HepG2 (cell line): Measurements from ENCODE around the gene CYP27A1. TPM values are rescaled to one million over a fixed set of nuclear protein-coding genes. Genes with fewer than 3 reads are reported as not detected.
A peak's percentile ranks its signal among the peaks of the same experiment; 100 is the strongest.

Experiments used
- DRAP1 ChIP-seq: IDR thresholded peaks from 2 replicates; pipeline ENCODE4 v1.6.1; 2016; ENCODE audit warnings: missing genetic modification reagents, missing compliant biosample characterization
- HIC2 ChIP-seq: sonication (generic); formaldehyde crosslinking; IDR thresholded peaks from 2 replicates; pipeline ENCODE4 v1.9.0; 2022; ENCODE audit warnings: low read depth, missing genetic modification reagents
- MAFF ChIP-seq: IDR thresholded peaks from 2 replicates; pipeline ENCODE4 v1.6.1; 2011; ENCODE audit warnings: low read depth, low read length, improper control_type of control experiment
- MATR3 ChIP-seq: sonication (generic); formaldehyde crosslinking; IDR thresholded peaks from 2 replicates; pipeline ENCODE4 v1.4.0; 2020; ENCODE audit warnings: missing genetic modification reagents
- SIX1 ChIP-seq: sonication (generic); formaldehyde crosslinking; IDR thresholded peaks from 2 replicates; pipeline ENCODE4 v1.4.0; 2020; ENCODE audit warnings: missing genetic modification reagents, borderline replicate concordance
- SOX13 ChIP-seq, 3 experiments: fragments of 450-650 bp in 1 of 3; sonication (generic) in 1 of 3; formaldehyde crosslinking in 1 of 3; IDR thresholded peaks in 2 of 3; conservative IDR thresholded peaks in 1 of 3; 2 replicates each; pipeline versions ENCODE4 v1.5.0 to v1.6.1; 2016 to 2020; ENCODE audit warnings: antibody characterized with exemption in 1 of 3, mild to moderate bottlenecking in 1 of 3, missing compliant biosample characterization in 1 of 3, missing genetic modification reagents in 1 of 3, moderate library complexity in 1 of 3
- SP1 ChIP-seq, 2 experiments: fragments of 450-650 bp in 1 of 2; sonication (generic) in 1 of 2; formaldehyde crosslinking in 1 of 2; IDR thresholded peaks; 2 replicates each; pipeline versions ENCODE4 v1.4.0 to v1.6.1; 2016 to 2020; ENCODE audit warnings: missing genetic modification reagents in 1 of 2
- TSC22D2 ChIP-seq: sonication (generic); formaldehyde crosslinking; IDR thresholded peaks from 2 replicates; pipeline ENCODE4 v1.5.1; 2020; ENCODE audit warnings: missing genetic modification reagents, mild to moderate bottlenecking, borderline replicate concordance
- ZBTB14 ChIP-seq: sonication (generic); formaldehyde crosslinking; IDR thresholded peaks from 2 replicates; pipeline ENCODE4 v1.4.0; 2020; ENCODE audit warnings: missing genetic modification reagents
- ZFP62 ChIP-seq: sonication (generic); formaldehyde crosslinking; IDR thresholded peaks from 2 replicates; pipeline ENCODE4 v1.4.0; 2020; ENCODE audit warnings: missing genetic modification reagents
- ZNF343 ChIP-seq: sonication (generic); formaldehyde crosslinking; IDR thresholded peaks from 2 replicates; pipeline ENCODE4 v1.4.0; 2020; ENCODE audit warnings: mild to moderate bottlenecking, missing genetic modification reagents
- ZNF503 ChIP-seq: sonication (generic); formaldehyde crosslinking; IDR thresholded peaks from 2 replicates; pipeline ENCODE4 v1.4.0; 2020; ENCODE audit warnings: missing genetic modification reagents
- ZNF543 ChIP-seq: sonication (generic); formaldehyde crosslinking; IDR thresholded peaks from 2 replicates; pipeline ENCODE4 v1.4.0; 2020; ENCODE audit warnings: mild to moderate bottlenecking, missing genetic modification reagents
- ZNF550 ChIP-seq: sonication (generic); formaldehyde crosslinking; IDR thresholded peaks from 2 replicates; pipeline ENCODE4 v1.4.0; 2020; ENCODE audit warnings: mild to moderate bottlenecking, missing genetic modification reagents, borderline replicate concordance
- ZNF574 ChIP-seq: sonication (generic); formaldehyde crosslinking; IDR thresholded peaks from 2 replicates; pipeline ENCODE4 v1.4.0; 2020; ENCODE audit warnings: missing genetic modification reagents
- ZNF652 ChIP-seq: IDR thresholded peaks from 2 replicates; pipeline ENCODE4 v1.6.1; 2016; ENCODE audit warnings: low read depth, borderline replicate concordance
- ZNF788 ChIP-seq: sonication (generic); formaldehyde crosslinking; IDR thresholded peaks from 2 replicates; pipeline ENCODE4 v1.5.0; 2020; ENCODE audit warnings: mild to moderate bottlenecking, missing genetic modification reagents, borderline replicate concordance
- ZSCAN30 ChIP-seq: sonication (generic); formaldehyde crosslinking; IDR thresholded peaks from 2 replicates; pipeline ENCODE4 v1.5.0; 2020; ENCODE audit warnings: mild to moderate bottlenecking, missing genetic modification reagents
- polyA plus RNA-seq, 8 experiments: library from polyadenylated mRNA; depleted of rRNA in 3 of 8; stranded (reverse) in 7 of 8; unstranded in 1 of 8; fragments of >200 nt; fragmentation: Illumina TruSeq in 4 of 8; extraction: Trizol in 4 of 8; gene quantifications; 2 replicates each; pipeline versions ENCODE4 v1.2.1 to v1.2.3, GENCODE V29; 2011 to 2016; ENCODE audit warnings: low read depth in 4 of 8, missing spikeins in 1 of 8, mixed read lengths in 1 of 8; ENCODE audit not compliant: insufficient read depth in 1 of 8
- total RNA-seq, 5 experiments: library from RNA; depleted of rRNA; stranded (reverse); fragments of >200 nt; fragmentation: Illumina TruSeq; extraction: Trizol; gene quantifications; 2 replicates each; pipeline ENCODE4 v1.2.3, GENCODE V29; 2016; ENCODE audit warnings: low read depth in 1 of 5

The CYP27A1 gene
- total and polyA plus RNA-seq, 2 of the 13 experiments (the other 11 are each of a cell fraction or from before 2014, with no cell fraction given), result 157 to 266 TPM

GRCh38 chr2:218806346-218806978, 24.5 kb downstream of the CYP27A1 start (continued):
- TF ChIP-seq SP1 (IDR thresholded peaks at IDR 0.05), result no peak
- TF ChIP-seq SP1 (CRISPR knock-in tag; IDR thresholded peaks at IDR 0.05), result no peak
- TF ChIP-seq ZNF343 (CRISPR knock-in tag), result peak; percentile 51; the same call in 1 of the 2 replicates
- TF ChIP-seq MAFF, result no peak
- TF ChIP-seq ZBTB14 (CRISPR knock-in tag), result no peak
- TF ChIP-seq ZNF652, result peak; percentile 37; the same call in 1 of the 2 replicates
- peak; percentile 53; the same call in 1 of the 2 replicates for TF ChIP-seq ZNF574
- peak; percentile 62; the same call in 1 of the 2 replicates for TF ChIP-seq ZNF788 (CRISPR knock-in tag)
- TF ChIP-seq ZNF550, result no peak
- TF ChIP-seq SOX13 (IDR thresholded peaks at IDR 0.05), result peak; percentile 68; the same call in 1 of the 2 replicates
- peak in 1 of 2 experiments; percentile 87; a peak in 2 of 4 replicates for TF ChIP-seq SOX13 (CRISPR knock-in tag; conservative IDR thresholded peaks at IDR 0.05 in 1 of 2, IDR thresholded peaks at IDR 0.05 in 1 of 2)
- no peak for TF ChIP-seq MATR3
- TF ChIP-seq SIX1 (CRISPR knock-in tag), result peak; percentile 61; the same call in 1 of the 2 replicates
- TF ChIP-seq ZNF503, result peak; percentile 54; the same call in 1 of the 2 replicates
- TF ChIP-seq ZSCAN30, result no peak
- TF ChIP-seq TSC22D2 (CRISPR knock-in tag), result 0 out of 2 replicates have a peak, but pooled peaks have one; percentile 48
- no peak for TF ChIP-seq HIC2 (CRISPR knock-in tag)
- no peak for TF ChIP-seq ZFP62 (CRISPR knock-in tag)
- no peak for TF ChIP-seq ZNF543
- peak; percentile 29 for TF ChIP-seq DRAP1
